Measurements from ENCODE around the gene HSPD1. TPM values are rescaled to one million over a fixed set of nuclear protein-coding genes. Genes with fewer than 3 reads are reported as not detected.

Gene HSPD1
- total and polyA plus RNA-seq, 12 donors: 83.5 to 176 (median 135) TPM

GRCh38 chr2:197498235-197498936, 1.3 kb downstream of the HSPD1 start:
- 12 to 13% methylated on average over 14 of the region's 14 CpGs for WGBS, 2 donors
- Histone ChIP-seq H3K9me3 (no peaks in the 10 kb centered on the region), H3K27me3 (no peaks in the 10 kb centered on the region), H3K27ac (peak overlapping the region in 9 of 10 donors; percentile 91 to 98 (median 95)), H3K4me1 (peaks cover 3 to 62% (median 51%) of the 10 kb centered on the region in 9 donors), H3K4me3 (peak overlapping the region; percentile 69 to 97 (median 86)), H3K36me3 (peaks cover 0 to 66% (median 36%) of the 10 kb centered on the region in 9 donors)
- no peak for TF ChIP-seq CTCF (IDR thresholded peaks at IDR 0.05)
- intact Hi-C loops (cut with DNase I): loop anchor here in 5 of 10 donors (2.0 to 10.0 kb wide), 7 partner anchors 36 to 206 kb away; partner anchors contain the start of genes MARS2 (in 2 of the 5), SF3B1 (in 2 of the 5) and COQ10B (in 1 of the 5)
- DNase-seq: no peak
- no peak for ATAC-seq

GRCh38 chr2:197497326-197497725, 2.3 kb downstream of the HSPD1 start:
- Histone ChIP-seq H3K4me1 (peaks cover 3 to 53% (median 46%) of the 10 kb centered on the region in 9 donors), H3K27ac (no peak overlapping the region), H3K4me3 (peak overlapping the region in 1 of 10 donors; percentile 97), H3K36me3 (peaks cover 0 to 66% (median 47%) of the 10 kb centered on the region in 9 donors), H3K9me3 (no peaks in the 10 kb centered on the region), H3K27me3 (no peaks in the 10 kb centered on the region)
- ATAC-seq: no peak
- intact Hi-C loops (cut with DNase I): loop anchor here in 5 of 10 donors (5.0 to 10.0 kb wide), 6 partner anchors 35 to 207 kb away; partner anchors contain the start of genes SF3B1 (in 2 of the 5), COQ10B (in 1 of the 5) and MARS2 (in 1 of the 5)
- TF ChIP-seq CTCF (IDR thresholded peaks at IDR 0.05): no peak
- WGBS, 2 donors: 23% methylated on average over 2 of the region's 2 CpGs
- DNase-seq: no peak

GRCh38 chr2:197496695-197497094, 2.9 kb downstream of the HSPD1 start:
- Histone ChIP-seq H3K9me3 (no peaks in the 10 kb centered on the region), H3K4me3 (no peak overlapping the region), H3K27ac (no peak overlapping the region), H3K36me3 (peaks cover 0 to 67% (median 53%) of the 10 kb centered on the region in 9 donors), H3K27me3 (no peaks in the 10 kb centered on the region), H3K4me1 (peaks cover 3 to 47% (median 40%) of the 10 kb centered on the region in 9 donors)
- TF ChIP-seq CTCF (IDR thresholded peaks at IDR 0.05): no peak
- intact Hi-C loops (cut with DNase I): loop anchor here in 5 of 10 donors (5.0 to 10.0 kb wide), 6 partner anchors 34 to 208 kb away; partner anchors contain the start of genes SF3B1 (in 2 of the 5), COQ10B (in 1 of the 5) and MARS2 (in 1 of the 5)
- DNase-seq (no peak), ATAC-seq (no peak)

GRCh38 chr2:197495433-197496134, 4.1 kb downstream of the HSPD1 start:
- peaks cover 0 to 77% (median 64%) of the 10 kb centered on the region in 9 donors for H3K36me3 ChIP-seq
- TF ChIP-seq CTCF (IDR thresholded peaks at IDR 0.05): no peak

More at GRCh38 chr2:197495433-197496134, 4.1 kb downstream of the HSPD1 start:
- intact Hi-C loops (cut with DNase I): loop anchor here in 5 of 10 donors (5.0 to 10.0 kb wide), 6 partner anchors 33 to 209 kb away; partner anchors contain the start of genes SF3B1 (in 2 of the 5), COQ10B (in 1 of the 5) and MARS2 (in 1 of the 5)
- no peak overlapping the region for H3K27ac ChIP-seq
- H3K4me3 ChIP-seq: no peak overlapping the region
- 91 to 92% methylated on average over 2 of the region's 2 CpGs for WGBS, 2 donors
- ATAC-seq (no peak), DNase-seq (no peak)
- H3K27me3 ChIP-seq: no peaks in the 10 kb centered on the region
- peaks cover 3 to 39% (median 33%) of the 10 kb centered on the region in 9 donors for H3K4me1 ChIP-seq
- no peaks in the 10 kb centered on the region for H3K9me3 ChIP-seq
